Daoy (cell line): Measurements from ENCODE around the gene STAU1. TPM values are rescaled to one million over a fixed set of nuclear protein-coding genes. Genes with fewer than 3 reads are reported as not detected.
A peak's percentile ranks its signal among the peaks of the same experiment; 100 is the strongest.
"Not testable (repeated sequence)": the region's sequence is repeated elsewhere in the genome, so short reads cannot be mapped to it uniquely, and the experiment has no call there.

Experiments
- DNase-seq: peaks from one replicate; pipeline ENCODE4 v3.0.0-alpha.2; 2015; ENCODE audit warnings: low read depth
- total RNA-seq: library from RNA; depleted of rRNA; stranded (reverse); fragments of >200 nt; shearing (Covaris generic); gene quantifications from 2 replicates; pipeline ENCODE4 v1.2.3, GENCODE V29; 2014

The STAU1 gene
- total RNA-seq, 1 experiment from 2014 or later: 31.8 TPM

- no peak for DNase-seq
Measured at GRCh38 chr20:49203011-49203410, 14.9 kb upstream of the STAU1 start.

GRCh38 chr20:49199729-49200293 lies 11.7 kb upstream of the STAU1 start:
- no peak for DNase-seq

GRCh38 chr20:49192944-49193518 lies 4.9 kb upstream of the STAU1 start:
- peak; percentile 5 for DNase-seq

GRCh38 chr20:49187330-49187850 lies 744 bp downstream of the STAU1 start:
- DNase-seq: peak; percentile 4

- DNase-seq: peak; percentile 30
Measured at GRCh38 chr20:49186535-49187329, 1.4 kb downstream of the STAU1 start.

- DNase-seq: no peak
Measured at GRCh38 chr20:49185071-49185761, 2.9 kb downstream of the STAU1 start.

GRCh38 chr20:49184691-49185070 lies 3.5 kb downstream of the STAU1 start:
- DNase-seq: no peak

- not testable (repeated sequence) for DNase-seq
Measured at GRCh38 chr20:49184084-49184501, 4.0 kb downstream of the STAU1 start.

- no peak for DNase-seq
Measured at GRCh38 chr20:49183444-49183843, 4.7 kb downstream of the STAU1 start.

- no peak for DNase-seq
Measured at GRCh38 chr20:49181265-49181877, 6.8 kb downstream of the STAU1 start.

- DNase-seq: no peak
Measured at GRCh38 chr20:49179368-49180277, 8.5 kb downstream of the STAU1 start.

GRCh38 chr20:49174183-49174582 lies 14.0 kb downstream of the STAU1 start:
- DNase-seq: no peak

GRCh38 chr20:49172413-49172812 lies 15.7 kb downstream of the STAU1 start:
- DNase-seq: no peak

- DNase-seq: no peak
Measured at GRCh38 chr20:49171909-49172308, 16.2 kb downstream of the STAU1 start.

GRCh38 chr20:49170714-49171113 lies 17.4 kb downstream of the STAU1 start:
- DNase-seq: no peak

GRCh38 chr20:49169547-49169946 lies 18.6 kb downstream of the STAU1 start:
- DNase-seq: no peak

GRCh38 chr20:49168864-49169263 lies 19.3 kb downstream of the STAU1 start:
- not testable (repeated sequence) for DNase-seq

GRCh38 chr20:49167811-49168507 lies 20.2 kb downstream of the STAU1 start:
- DNase-seq: no peak

- DNase-seq: no peak
Measured at GRCh38 chr20:49166534-49167449, 21.3 kb downstream of the STAU1 start.
